Hepatocyte (in vitro differentiated cells): Measurements from ENCODE around the gene SPATA20. TPM values are rescaled to one million over a fixed set of nuclear protein-coding genes. Genes with fewer than 3 reads are reported as not detected.

ENCODE experiments used
- DNase-seq: peaks from one replicate; pipeline ENCODE4 v3.0.0-alpha.2; 2016; ENCODE audit warnings: low spot score
- H2AFZ ChIP-seq: fragments of 200-600 bp; sonication (generic); 2 replicates; pipeline ENCODE4 v1.6.0; 2016; ENCODE audit warnings: antibody characterized with exemption, mild to moderate bottlenecking
- H3K27ac ChIP-seq: fragments of 200-600 bp; sonication (generic); 2 replicates; pipeline ENCODE4 v1.5.1; 2016; ENCODE audit warnings: mild to moderate bottlenecking
- H3K27me3 ChIP-seq: fragments of 200-600 bp; sonication (generic); 2 replicates; pipeline ENCODE4 v1.6.1; 2016
- H3K36me3 ChIP-seq: fragments of 200-600 bp; sonication (generic); replicated peaks from 2 replicates; pipeline ENCODE4 v1.5.1; 2016; ENCODE audit warnings: low read depth; ENCODE audit not compliant: insufficient read depth
- H3K4me1 ChIP-seq: fragments of 200-600 bp; sonication (generic); 2 replicates; pipeline ENCODE4 v1.5.1; 2016; ENCODE audit warnings: mild to moderate bottlenecking, moderate library complexity; ENCODE audit not compliant: insufficient read depth
- H3K4me2 ChIP-seq: fragments of 200-600 bp; sonication (generic); 2 replicates; pipeline ENCODE4 v1.6.0; 2016
- H3K4me3 ChIP-seq: fragments of 200-600 bp; sonication (generic); 2 replicates; pipeline ENCODE4 v1.5.1; 2016; ENCODE audit warnings: mild to moderate bottlenecking
- H3K79me2 ChIP-seq: fragments of 200-600 bp; sonication (generic); 2 replicates; pipeline ENCODE4 v1.6.0; 2017; ENCODE audit warnings: mild to moderate bottlenecking
- H3K9me2 ChIP-seq: fragments of 200-600 bp; sonication (generic); replicated peaks from 2 replicates; pipeline ENCODE4 v1.6.0; 2017; ENCODE audit warnings: mild to moderate bottlenecking; ENCODE audit not compliant: insufficient read depth
- H3K9me3 ChIP-seq: fragments of 200-600 bp; sonication (generic); 2 replicates; pipeline ENCODE4 v1.5.1; 2016; ENCODE audit warnings: low read depth, mild to moderate bottlenecking
- H4K20me1 ChIP-seq: fragments of 200-600 bp; sonication (generic); 2 replicates; pipeline ENCODE4 v1.6.0; 2016; ENCODE audit warnings: mild to moderate bottlenecking; ENCODE audit not compliant: insufficient read depth, poor library complexity, severe bottlenecking
- EZH2 ChIP-seq: fragments of 200-600 bp; sonication (generic); IDR thresholded peaks from 2 replicates; pipeline ENCODE4 v1.6.1; 2016; ENCODE audit warnings: antibody characterized with exemption, mild to moderate bottlenecking, borderline replicate concordance
- EZH2phosphoT487 ChIP-seq: fragments of 200-600 bp; sonication (generic); IDR thresholded peaks from one replicate; pipeline ENCODE4 v1.6.1; 2018; ENCODE audit warnings: antibody characterized with exemption, mild to moderate bottlenecking, low read depth, moderate library complexity; ENCODE audit not compliant: unreplicated experiment, severe bottlenecking
- WGBS: methylation state at CpG from one replicate; pipeline ENCODE4 v1.1.6; 2016; ENCODE audit warnings: low lambda C conversion rate; ENCODE audit errors: missing lambda C conversion rate; 5-methylcytosine and 5-hydroxymethylcytosine counted together
- polyA plus RNA-seq: library from polyadenylated mRNA; unstranded; fragments of >200 nt; fragmentation: Nextera tagmentation; extraction: Ambion mirVana; gene quantifications from 2 replicates; pipeline ENCODE4 v1.2.1, GENCODE V29; 2016
- total RNA-seq: library from RNA; depleted of rRNA; stranded (reverse); fragments of >200 nt; gene quantifications from 2 replicates; pipeline ENCODE4 v1.2.3, GENCODE V29; 2014
- TF ChIP-seq, protein P1 (sequence below): fragments of 200-600 bp; sonication (generic); IDR thresholded peaks from 2 replicates; pipeline ENCODE4 v1.5.1; 2016; ENCODE audit warnings: antibody characterized with exemption, mild to moderate bottlenecking; ENCODE audit not compliant: poor library complexity

The SPATA20 gene
- total RNA-seq (91.0 and 97.5 TPM in 2 replicates), polyA plus RNA-seq (108 and 114 TPM in 2 replicates)

DNA sequence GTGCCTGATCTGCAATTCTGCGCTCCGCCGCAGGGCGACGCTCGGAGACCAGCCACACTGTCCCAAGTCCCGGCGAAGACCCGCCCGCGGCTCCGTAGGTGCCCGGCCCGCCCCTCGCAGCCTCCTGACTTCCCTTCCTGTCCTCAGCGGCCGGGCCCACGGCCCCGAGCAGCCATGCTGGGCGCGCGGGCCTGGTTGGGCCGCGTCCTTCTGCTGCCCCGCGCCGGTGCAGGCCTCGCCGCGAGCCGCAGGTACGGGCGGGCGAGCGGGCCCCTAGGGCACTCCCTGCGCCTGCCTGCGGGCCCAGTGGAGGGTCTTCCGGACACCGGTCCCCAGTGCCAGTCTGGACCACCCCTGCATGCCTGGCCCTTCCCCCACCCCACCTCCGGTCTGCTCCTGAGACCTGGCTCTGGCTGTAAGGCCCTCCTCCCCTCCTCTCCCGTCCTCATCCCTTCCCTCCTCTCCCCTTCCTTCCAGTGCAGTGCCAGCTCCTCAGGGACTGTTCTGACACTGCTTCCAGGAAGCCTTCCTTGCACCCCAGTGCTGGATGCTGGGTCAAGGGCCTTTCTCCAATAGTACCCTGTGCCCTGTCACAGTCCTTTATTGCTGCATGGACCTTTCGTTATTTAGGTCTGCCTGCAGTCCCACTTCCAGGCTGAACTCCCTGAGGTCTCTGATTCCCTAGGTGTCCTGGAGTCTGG, at the start of gene SPATA20:
TSS of gene SPATA20 (plus strand) at position 140 of the 701 bp plus-strand sequence. CDS start at position 175, 35 bp downstream.
- TF ChIP-seq, protein P1, sequence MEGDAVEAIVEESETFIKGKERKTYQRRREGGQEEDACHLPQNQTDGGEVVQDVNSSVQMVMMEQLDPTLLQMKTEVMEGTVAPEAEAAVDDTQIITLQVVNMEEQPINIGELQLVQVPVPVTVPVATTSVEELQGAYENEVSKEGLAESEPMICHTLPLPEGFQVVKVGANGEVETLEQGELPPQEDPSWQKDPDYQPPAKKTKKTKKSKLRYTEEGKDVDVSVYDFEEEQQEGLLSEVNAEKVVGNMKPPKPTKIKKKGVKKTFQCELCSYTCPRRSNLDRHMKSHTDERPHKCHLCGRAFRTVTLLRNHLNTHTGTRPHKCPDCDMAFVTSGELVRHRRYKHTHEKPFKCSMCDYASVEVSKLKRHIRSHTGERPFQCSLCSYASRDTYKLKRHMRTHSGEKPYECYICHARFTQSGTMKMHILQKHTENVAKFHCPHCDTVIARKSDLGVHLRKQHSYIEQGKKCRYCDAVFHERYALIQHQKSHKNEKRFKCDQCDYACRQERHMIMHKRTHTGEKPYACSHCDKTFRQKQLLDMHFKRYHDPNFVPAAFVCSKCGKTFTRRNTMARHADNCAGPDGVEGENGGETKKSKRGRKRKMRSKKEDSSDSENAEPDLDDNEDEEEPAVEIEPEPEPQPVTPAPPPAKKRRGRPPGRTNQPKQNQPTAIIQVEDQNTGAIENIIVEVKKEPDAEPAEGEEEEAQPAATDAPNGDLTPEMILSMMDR: peak; percentile 97
- no peak for TF ChIP-seq EZH2
- TF ChIP-seq EZH2phosphoT487: no peak
- 3% methylated on average over 34 of the region's 42 CpGs for WGBS
- DNase-seq: peak; percentile 97
- Histone ChIP-seq H3K4me1 (peaks cover 23% of the 10 kb centered on the region), H3K4me3 (peak within 1 kb of the TSS; percentile 46), H3K9me3 (no peaks in the 10 kb centered on the region), H3K36me3 (no peaks in the 10 kb centered on the region), H3K27ac (peak within 1 kb of the TSS; percentile 73), H3K27me3 (no peaks in the 10 kb centered on the region), H3K9me2 (no peaks in the 10 kb centered on the region), H3K79me2 (peaks cover 7% of the 10 kb centered on the region), H4K20me1 (no peaks in the 10 kb centered on the region), H2AFZ (peak within 1 kb of the TSS; percentile 67), H3K4me2 (peak within 1 kb of the TSS; percentile 90)

DNA sequence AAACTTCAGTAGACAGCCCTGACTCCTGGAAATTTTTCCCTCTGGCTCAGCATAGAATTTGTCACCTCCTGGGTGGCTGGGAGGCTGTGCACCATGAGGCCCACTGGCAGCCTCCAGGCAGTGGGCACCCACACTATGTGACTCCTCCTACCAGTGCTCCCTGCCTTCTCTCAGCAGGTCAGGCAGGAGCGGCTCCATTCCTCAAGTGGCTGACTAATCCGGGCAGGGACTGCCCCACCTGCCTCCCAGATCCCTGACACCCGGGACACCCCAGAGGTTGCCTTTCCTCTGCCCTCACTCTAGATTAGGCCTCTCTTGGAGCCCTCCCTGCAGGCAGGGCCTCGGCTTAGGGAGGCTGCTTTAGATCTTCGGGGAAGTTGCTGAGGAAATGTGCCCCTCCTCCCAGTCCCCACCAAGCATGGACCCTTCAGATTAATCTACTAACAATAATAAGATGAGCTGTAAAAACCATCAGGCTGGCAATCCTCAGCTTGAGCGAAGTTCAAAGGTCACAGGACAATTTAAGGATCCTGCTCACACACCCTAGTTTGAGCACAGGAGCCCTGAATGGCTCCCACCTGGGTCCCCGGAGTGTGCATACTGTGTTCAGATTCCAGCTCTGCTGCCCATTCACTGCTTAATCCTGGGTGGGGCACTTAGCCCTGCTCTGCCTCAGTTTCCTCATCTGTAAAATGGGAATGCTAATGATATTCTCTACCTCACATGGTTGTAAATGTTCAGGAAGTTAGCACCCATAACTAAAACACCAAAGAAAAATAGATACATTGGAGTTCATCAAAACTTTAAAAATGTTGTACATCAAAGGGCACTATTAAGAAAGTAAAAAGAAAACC, 48.7 kb upstream of the SPATA20 start:
- no peak for DNase-seq
- H2AFZ ChIP-seq: no peak overlapping the region

DNA sequence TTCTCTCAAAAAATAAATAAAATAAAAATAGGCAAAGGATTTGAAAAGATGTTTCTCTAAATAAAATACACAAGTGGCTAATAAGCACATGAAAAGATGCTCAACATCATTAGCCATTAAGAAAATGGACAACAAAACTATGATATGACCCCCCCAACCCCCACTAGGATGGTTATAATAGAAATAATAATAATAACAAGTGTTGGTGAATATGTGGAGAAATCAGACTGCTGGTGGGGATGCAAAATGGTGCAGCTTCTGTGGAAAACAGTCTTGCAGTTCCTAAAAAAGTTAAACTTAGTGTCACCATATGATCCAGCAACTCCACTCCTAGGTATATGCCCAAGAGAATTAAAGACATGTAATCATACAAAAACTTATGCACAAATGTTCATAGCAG, 47.7 kb upstream of the SPATA20 start:
- no peak for TF ChIP-seq EZH2
- TF ChIP-seq, protein P1: no peak
- no peak for TF ChIP-seq EZH2phosphoT487

More for the DNA sequence above, 48.7 kb upstream of the SPATA20 start:
- no peaks in the 10 kb centered on the region for H3K79me2 ChIP-seq
- no peaks in the 10 kb centered on the region for H4K20me1 ChIP-seq
- H3K27me3 ChIP-seq: no peaks in the 10 kb centered on the region
- H3K4me1 ChIP-seq: peaks cover 6% of the 10 kb centered on the region
- TF ChIP-seq EZH2phosphoT487 (no peak), EZH2 (no peak)
- TF ChIP-seq, protein P1: no peak
- no peak overlapping the region for H3K4me2 ChIP-seq
- H3K4me3 ChIP-seq: no peak overlapping the region
- no peaks in the 10 kb centered on the region for H3K9me2 ChIP-seq
- WGBS: 55% methylated on average over 7 of the region's 7 CpGs
- no peaks in the 10 kb centered on the region for H3K9me3 ChIP-seq
- H3K27ac ChIP-seq: no peak overlapping the region
- H3K36me3 ChIP-seq: no peaks in the 10 kb centered on the region

More for the DNA sequence above, 47.7 kb upstream of the SPATA20 start:
- no peaks in the 10 kb centered on the region for H3K36me3 ChIP-seq
- H3K4me1 ChIP-seq: peaks cover 6% of the 10 kb centered on the region
- H3K27ac ChIP-seq: no peak overlapping the region
- H3K4me3 ChIP-seq: no peak overlapping the region
- no peak overlapping the region for H2AFZ ChIP-seq
- H3K27me3 ChIP-seq: no peaks in the 10 kb centered on the region
- no peak for DNase-seq
- H3K79me2 ChIP-seq: no peaks in the 10 kb centered on the region
- H4K20me1 ChIP-seq: no peaks in the 10 kb centered on the region
- H3K4me2 ChIP-seq: no peak overlapping the region
- no peaks in the 10 kb centered on the region for H3K9me2 ChIP-seq
- no peaks in the 10 kb centered on the region for H3K9me3 ChIP-seq
